GM12801 (cell line): ENCODE data around the gene EYA2.

Source experiments
- CTCF ChIP-seq: IDR thresholded peaks from one replicate; pipeline ENCODE4 v1.5.1; 2011; ENCODE audit warnings: control low read depth; ENCODE audit not compliant: insufficient read length; ENCODE audit errors: extremely low read depth

EYA2 gene

GRCh38 chr20:47165376-47165865 is 270.8 kb downstream of the EYA2 start:
- TF ChIP-seq CTCF: no peak

- TF ChIP-seq CTCF: no peak
Measured at GRCh38 chr20:47167846-47168245, 273.2 kb downstream of the EYA2 start.

- TF ChIP-seq CTCF: no peak
Measured at GRCh38 chr20:47172579-47172978, 277.9 kb downstream of the EYA2 start.

GRCh38 chr20:47173596-47174216 is 279.1 kb downstream of the EYA2 start:
- no peak for TF ChIP-seq CTCF

- no peak for TF ChIP-seq CTCF
Measured at GRCh38 chr20:47174456-47175243, 280.0 kb downstream of the EYA2 start.

- no peak for TF ChIP-seq CTCF
Measured at GRCh38 chr20:47175493-47175892, 280.9 kb downstream of the EYA2 start.

GRCh38 chr20:47178277-47178676 is 283.6 kb downstream of the EYA2 start:
- no peak for TF ChIP-seq CTCF
